Epithelial cell of prostate (primary cell): ENCODE data around the gene ZNF280C.
"Not testable (repeated sequence)": the region's sequence is repeated elsewhere in the genome, so short reads cannot be mapped to it uniquely, and the experiment has no call there.

Experiments used
- DNase-seq: peaks from one replicate; pipeline ENCODE4 v3.0.0-alpha.2; 2011; ENCODE audit warnings: low read depth, low spot score
- H3K27ac ChIP-seq: fragments of 450-650 bp; 2 replicates; pipeline ENCODE4 v1.5.1; 2017; ENCODE audit warnings: mild to moderate bottlenecking

The ZNF280C gene

GRCh38 chrX:130268449-130269170 is at the start of gene ZNF280C:
ZNF280C (minus strand) TSS chrX:130268899; CDS start chrX:130260449, 8,450 bp downstream.
- peak; percentile 45 for DNase-seq
- H3K27ac ChIP-seq = peak within 1 kb of the TSS; percentile 65

- no peak overlapping the region for H3K27ac ChIP-seq
- no peak for DNase-seq
Observed at GRCh38 chrX:130304587-130305368, 36.1 kb upstream of the ZNF280C start.

GRCh38 chrX:130301977-130302376 is 33.3 kb upstream of the ZNF280C start:
- no peak for DNase-seq
- H3K27ac ChIP-seq = no peak overlapping the region

- no peak overlapping the region for H3K27ac ChIP-seq
- no peak for DNase-seq
Observed at GRCh38 chrX:130301405-130301804, 32.7 kb upstream of the ZNF280C start.

- DNase-seq = no peak
Observed at GRCh38 chrX:130300010-130300282, 31.2 kb upstream of the ZNF280C start.

GRCh38 chrX:130299279-130300009 is 30.7 kb upstream of the ZNF280C start:
- H3K27ac ChIP-seq = no peak overlapping the region
- no peak for DNase-seq

More at GRCh38 chrX:130300010-130300282, 31.2 kb upstream of the ZNF280C start:
- H3K27ac ChIP-seq = no peak overlapping the region

GRCh38 chrX:130296743-130297142 is 28.0 kb upstream of the ZNF280C start:
- no peak overlapping the region for H3K27ac ChIP-seq
- DNase-seq = no peak

- H3K27ac ChIP-seq = no peak overlapping the region
- no peak for DNase-seq
Observed at GRCh38 chrX:130296297-130296678, 27.6 kb upstream of the ZNF280C start.

- no peak overlapping the region for H3K27ac ChIP-seq
- no peak for DNase-seq
Observed at GRCh38 chrX:130295519-130296296, 27.0 kb upstream of the ZNF280C start.

- no peak overlapping the region for H3K27ac ChIP-seq
Observed at GRCh38 chrX:130287071-130287770, 18.5 kb upstream of the ZNF280C start.

GRCh38 chrX:130285710-130286109 is 17.0 kb upstream of the ZNF280C start:
- no peak for DNase-seq
- no peak overlapping the region for H3K27ac ChIP-seq

More at GRCh38 chrX:130287071-130287770, 18.5 kb upstream of the ZNF280C start:
- no peak for DNase-seq

- DNase-seq = no peak
- H3K27ac ChIP-seq = no peak overlapping the region
Observed at GRCh38 chrX:130285069-130285620, 16.4 kb upstream of the ZNF280C start.

- no peak overlapping the region for H3K27ac ChIP-seq
- DNase-seq = no peak
Observed at GRCh38 chrX:130282151-130282550, 13.5 kb upstream of the ZNF280C start.

- H3K27ac ChIP-seq = no peak overlapping the region
- DNase-seq = no peak
Observed at GRCh38 chrX:130280901-130281300, 12.2 kb upstream of the ZNF280C start.

- H3K27ac ChIP-seq, DNase-seq: not testable (repeated sequence)
Observed at GRCh38 chrX:130272253-130272652, 3.6 kb upstream of the ZNF280C start.

GRCh38 chrX:130269391-130269790 is 692 bp upstream of the ZNF280C start:
- DNase-seq, H3K27ac ChIP-seq: not testable (repeated sequence)

GRCh38 chrX:130267956-130268448 is 697 bp downstream of the ZNF280C start:
- peak overlapping the region; percentile 65 for H3K27ac ChIP-seq
- no peak for DNase-seq

GRCh38 chrX:130264573-130264972 is 4.1 kb downstream of the ZNF280C start:
- H3K27ac ChIP-seq = no peak overlapping the region
- DNase-seq = no peak

- DNase-seq = no peak
- H3K27ac ChIP-seq = no peak overlapping the region
Observed at GRCh38 chrX:130263016-130263415, 5.7 kb downstream of the ZNF280C start.
